GM18858 (cell line): ENCODE results near the gene FRMD6.
"Not testable (repeated sequence)": the region's sequence is repeated elsewhere in the genome, so short reads cannot be mapped to it uniquely, and the experiment has no call there.

Experiments used
- ATAC-seq: cut with Tn5 transposase; IDR thresholded peaks from one replicate; pipeline ENCODE4 v1.9.1; 2021; ENCODE audit not compliant: unreplicated experiment

FRMD6 gene

GRCh38 chr14:51769261-51769660, 117.6 kb downstream of the FRMD6 start:
- ATAC-seq = not testable (repeated sequence)

- no peak for ATAC-seq
Observed at GRCh38 chr14:51774209-51774608, 122.5 kb downstream of the FRMD6 start.

- ATAC-seq = no peak
Observed at GRCh38 chr14:51776102-51776894, 124.6 kb downstream of the FRMD6 start.

- no peak for ATAC-seq
Observed at GRCh38 chr14:51780006-51780692, 128.4 kb downstream of the FRMD6 start.
